ENCODE measurements around the gene KRT74.

KRT74 gene

GRCh38 chr12:52579468-52580465 lies 6.1 kb upstream of the KRT74 start:
- TF ChIP-seq SIN3A (IDR thresholded peaks at IDR 0.05; ENCODE audit: borderline replicate concordance, insufficient read depth, low read length) = no peak
- TF ChIP-seq POLR2AphosphoS5 (IDR thresholded peaks at IDR 0.05; ENCODE audit: low read depth, low read length) = no peak
- TF ChIP-seq FOXP2 (optimal IDR thresholded peaks at IDR 0.05; ENCODE audit: borderline replicate concordance, extremely low read depth, extremely low read length, insufficient read depth) = no peak
- TF ChIP-seq REST (IDR thresholded peaks at IDR 0.05; ENCODE audit: insufficient read depth in 1 of 2, low read depth in 2 of 2, low read length in 2 of 2) = no peak
- TF ChIP-seq TAF1 (IDR thresholded peaks at IDR 0.05; ENCODE audit: borderline replicate concordance, insufficient read depth, low read length) = no peak

- TF ChIP-seq FOXP2 (optimal IDR thresholded peaks at IDR 0.05; ENCODE audit: borderline replicate concordance, extremely low read depth, extremely low read length, insufficient read depth) (no peak), SIN3A (IDR thresholded peaks at IDR 0.05; ENCODE audit: borderline replicate concordance, insufficient read depth, low read length) (no peak), TAF1 (IDR thresholded peaks at IDR 0.05; ENCODE audit: borderline replicate concordance, insufficient read depth, low read length) (no peak), POLR2AphosphoS5 (IDR thresholded peaks at IDR 0.05; ENCODE audit: low read depth, low read length) (no peak), REST (IDR thresholded peaks at IDR 0.05; ENCODE audit: insufficient read depth in 1 of 2, low read depth in 2 of 2, low read length in 2 of 2) (no peak)
These were observed 4.8 kb upstream of the KRT74 start for GRCh38 chr12:52578469-52578868.

GRCh38 chr12:52577316-52577715 lies 3.7 kb upstream of the KRT74 start:
- TF ChIP-seq TAF1 (IDR thresholded peaks at IDR 0.05; ENCODE audit: borderline replicate concordance, insufficient read depth, low read length) = no peak
- no peak for TF ChIP-seq SIN3A (IDR thresholded peaks at IDR 0.05; ENCODE audit: borderline replicate concordance, insufficient read depth, low read length)
- TF ChIP-seq REST (IDR thresholded peaks at IDR 0.05; ENCODE audit: insufficient read depth in 1 of 2, low read depth in 2 of 2, low read length in 2 of 2) = no peak
- no peak for TF ChIP-seq FOXP2 (optimal IDR thresholded peaks at IDR 0.05; ENCODE audit: borderline replicate concordance, extremely low read depth, extremely low read length, insufficient read depth)
- no peak for TF ChIP-seq POLR2AphosphoS5 (IDR thresholded peaks at IDR 0.05; ENCODE audit: low read depth, low read length)

DNA sequence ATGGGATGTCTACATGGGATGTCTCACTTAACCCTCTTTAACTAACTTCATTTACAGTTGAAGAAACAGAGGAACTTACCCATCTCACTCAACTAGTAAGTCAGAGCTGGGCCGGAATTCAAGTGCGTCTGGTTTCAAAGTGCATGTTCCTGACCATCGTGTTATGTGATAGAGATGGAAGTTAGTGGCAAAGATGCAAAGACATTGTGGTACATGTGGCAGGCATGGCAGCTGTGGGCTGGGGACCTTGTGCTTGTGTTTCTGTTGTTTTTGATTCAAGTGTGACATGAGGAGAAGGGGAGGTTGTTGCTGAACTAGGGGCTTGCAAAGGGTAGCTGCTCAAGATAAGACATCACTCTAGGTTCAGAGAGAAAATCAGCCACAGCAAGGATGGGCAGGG lies 2.3 kb upstream of the KRT74 start:
- TF ChIP-seq FOXP2 (optimal IDR thresholded peaks at IDR 0.05; ENCODE audit: borderline replicate concordance, extremely low read depth, extremely low read length, insufficient read depth) (no peak), POLR2AphosphoS5 (IDR thresholded peaks at IDR 0.05; ENCODE audit: low read depth, low read length) (no peak), TAF1 (IDR thresholded peaks at IDR 0.05; ENCODE audit: borderline replicate concordance, insufficient read depth, low read length) (no peak), SIN3A (IDR thresholded peaks at IDR 0.05; ENCODE audit: borderline replicate concordance, insufficient read depth, low read length) (no peak), REST (IDR thresholded peaks at IDR 0.05; ENCODE audit: insufficient read depth in 1 of 2, low read depth in 2 of 2, low read length in 2 of 2) (no peak)

Measured in PFSK-1 (cell line).